ENCODE measurements around the gene MED14.

Gene MED14

DNA sequence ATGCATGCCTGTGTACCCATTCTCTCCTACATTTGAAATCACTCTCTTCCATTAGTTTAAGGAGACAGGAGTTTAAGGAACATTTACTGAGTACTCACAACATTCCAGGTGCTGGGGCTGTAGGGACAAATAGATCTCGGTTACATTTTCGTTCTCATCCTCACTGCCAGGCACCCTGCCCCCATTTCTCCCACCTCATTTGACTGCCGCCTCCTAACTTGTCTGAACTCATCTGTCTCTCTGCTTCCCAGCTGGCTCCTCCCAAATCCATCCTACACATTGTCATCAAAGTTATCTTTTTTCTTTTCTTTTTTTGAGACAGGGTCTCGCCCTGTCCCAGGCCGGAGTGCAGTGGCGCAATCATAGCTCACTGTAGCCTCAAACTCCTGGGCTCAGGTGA, 131.9 kb downstream of the MED14 start:
- no peak for DNase-seq (ENCODE audit: low read depth in 2 of 2)
